Muscle of leg (tissue), 11 donors: ENCODE measurements around the gene ARG2. TPM values are rescaled to one million over a fixed set of nuclear protein-coding genes. Genes with fewer than 3 reads are reported as not detected.

Experiments
- DNase-seq: peaks from one replicate; pipeline ENCODE4 v3.0.0; 2013
- H3K27ac ChIP-seq: one replicate; pipeline ENCODE4 v1.5.1; 2013; ENCODE audit warnings: mild to moderate bottlenecking, low read length, control low read depth
- H3K27me3 ChIP-seq: one replicate; pipeline ENCODE4 v1.6.1; 2013; ENCODE audit warnings: low read length; ENCODE audit not compliant: control insufficient read depth, insufficient read depth
- H3K36me3 ChIP-seq: one replicate; pipeline ENCODE4 v1.6.1; 2013; ENCODE audit warnings: low read length; ENCODE audit not compliant: control insufficient read depth, insufficient read depth
- H3K4me1 ChIP-seq: one replicate; pipeline ENCODE4 v1.6.1; 2013; ENCODE audit warnings: low read length; ENCODE audit not compliant: control insufficient read depth, insufficient read depth
- H3K4me3 ChIP-seq: one replicate; pipeline ENCODE4 v1.5.1; 2013; ENCODE audit warnings: low read length, control low read depth
- H3K9me3 ChIP-seq: replicated peaks from 2 replicates; pipeline ENCODE4 v1.6.1; 2013; ENCODE audit warnings: low read depth, low read length; ENCODE audit not compliant: control insufficient read depth
- WGBS: methylation state at CpG from one replicate; pipeline ENCODE4 v1.1.5; 2013; ENCODE audit warnings: missing lambda C conversion rate; ENCODE audit not compliant: insufficient coverage; 5-methylcytosine and 5-hydroxymethylcytosine counted together
- polyA plus RNA-seq, 8 donors: library from polyadenylated mRNA; unstranded; fragments of 120-200 nt; gene quantifications; one replicate each; pipeline versions ENCODE4 v1.2.1 to v1.2.3, GENCODE V29; 2013; ENCODE audit warnings: inconsistent platforms in 1 of 8, low replicate concordance in 1 of 8; ENCODE audit not compliant: insufficient read length in 8 of 8, insufficient read depth in 1 of 8
- total RNA-seq: library from RNA; stranded (reverse); fragments of 120-200 nt; gene quantifications from one replicate; pipeline ENCODE4 v1.2.4, GENCODE V29; 2013

The ARG2 gene
- total and polyA plus RNA-seq, 9 donors = 1.0 to 3.1 (median 2.0) TPM

DNA sequence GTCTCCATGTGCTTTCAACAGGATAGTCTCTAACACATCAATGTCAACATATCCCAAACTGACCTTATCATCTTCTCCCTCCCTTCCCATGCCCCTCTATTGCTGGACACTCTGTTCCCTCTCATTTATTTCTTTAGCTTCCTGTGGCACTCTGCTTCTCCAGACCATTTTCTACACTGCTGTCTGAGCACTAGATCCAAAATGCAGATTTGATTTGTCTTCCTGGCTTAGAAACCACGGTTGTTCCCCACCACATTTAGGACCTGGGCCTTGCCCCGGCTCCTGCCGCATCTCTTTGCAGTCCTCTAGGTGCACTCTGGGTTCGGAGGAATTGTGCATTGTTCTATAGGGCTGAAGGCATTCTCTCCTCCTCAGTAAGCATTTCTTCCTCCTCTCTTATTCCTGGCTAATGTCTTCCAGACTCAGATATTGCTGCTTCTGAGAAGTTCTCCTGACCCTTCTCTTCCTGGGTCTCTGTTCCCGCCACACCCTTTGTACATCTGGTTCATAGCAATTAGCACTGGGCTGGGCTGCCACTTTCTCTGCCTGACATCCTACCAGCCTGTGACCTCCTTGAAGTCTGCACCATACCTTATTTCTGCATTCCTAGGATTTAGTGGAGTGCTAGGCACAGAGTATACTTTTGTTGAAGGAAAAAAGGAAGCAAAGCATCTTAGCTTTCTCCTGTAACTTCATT lies 13.9 kb downstream of the ARG2 start:
- Histone ChIP-seq H3K4me3 (no peak overlapping the region), H3K27ac (no peak overlapping the region), H3K36me3 (no peaks in the 10 kb centered on the region), H3K9me3 (no peaks in the 10 kb centered on the region), H3K27me3 (no peaks in the 10 kb centered on the region), H3K4me1 (no peaks in the 10 kb centered on the region)
- 79% methylated on average over 4 of the region's 5 CpGs for WGBS
- no peak for DNase-seq

DNA sequence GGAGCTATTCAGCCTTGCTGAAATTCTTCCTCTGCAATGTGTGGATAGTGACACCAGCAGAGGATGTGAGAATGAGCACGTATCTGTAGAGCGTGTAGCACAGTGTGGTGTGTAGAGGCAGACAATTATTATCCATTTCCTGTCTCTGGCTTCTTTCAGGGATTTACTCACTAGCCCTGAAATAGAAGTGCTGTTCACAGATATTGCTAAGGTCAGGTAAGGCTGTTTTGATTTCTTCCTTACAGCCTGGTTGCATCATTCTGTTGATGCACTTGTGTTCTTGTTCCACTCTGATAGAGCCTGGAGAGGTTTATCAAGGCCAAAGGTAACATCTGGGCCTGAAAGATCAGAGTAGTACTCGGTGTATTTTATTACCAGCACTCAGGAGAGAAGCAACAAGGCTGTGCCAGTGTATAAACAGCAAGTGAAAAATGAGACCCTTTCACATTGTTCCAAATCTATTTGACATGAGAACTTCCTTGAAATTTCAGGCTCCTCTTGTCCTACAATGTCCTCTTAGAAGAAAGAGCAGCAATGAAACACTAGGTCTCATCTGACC lies 16.7 kb downstream of the ARG2 start:
- Histone ChIP-seq H3K27ac (no peak overlapping the region), H3K9me3 (no peaks in the 10 kb centered on the region), H3K4me1 (no peaks in the 10 kb centered on the region), H3K4me3 (no peak overlapping the region), H3K27me3 (no peaks in the 10 kb centered on the region), H3K36me3 (no peaks in the 10 kb centered on the region)
- WGBS = 50% methylated on average over 1 of the region's 3 CpGs
- no peak for DNase-seq

DNA sequence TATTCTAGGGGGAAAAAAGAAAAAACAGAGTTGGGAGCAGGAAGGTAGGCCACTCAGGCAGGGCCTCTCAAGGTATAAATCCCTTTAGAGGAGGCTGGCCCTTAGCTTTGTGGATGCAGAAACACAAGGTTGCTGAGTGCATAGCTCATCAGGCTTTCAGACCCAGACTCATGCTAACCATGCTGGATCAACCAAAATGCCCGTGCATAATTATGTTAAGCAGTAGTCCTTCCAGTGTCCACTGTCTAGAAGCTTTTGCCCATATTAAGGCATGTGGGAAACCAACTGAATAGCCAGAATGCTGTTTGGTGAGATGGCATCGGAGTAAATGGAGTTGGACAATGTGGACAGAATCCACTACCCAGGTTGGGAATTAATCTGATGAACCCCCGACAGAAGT lies 18.9 kb downstream of the ARG2 start:
- Histone ChIP-seq H3K36me3 (no peaks in the 10 kb centered on the region), H3K27ac (no peak overlapping the region), H3K27me3 (no peaks in the 10 kb centered on the region), H3K9me3 (no peaks in the 10 kb centered on the region), H3K4me3 (no peak overlapping the region), H3K4me1 (no peaks in the 10 kb centered on the region)
- WGBS = 67% methylated on average over 1 of the region's 3 CpGs
- no peak for DNase-seq

DNA sequence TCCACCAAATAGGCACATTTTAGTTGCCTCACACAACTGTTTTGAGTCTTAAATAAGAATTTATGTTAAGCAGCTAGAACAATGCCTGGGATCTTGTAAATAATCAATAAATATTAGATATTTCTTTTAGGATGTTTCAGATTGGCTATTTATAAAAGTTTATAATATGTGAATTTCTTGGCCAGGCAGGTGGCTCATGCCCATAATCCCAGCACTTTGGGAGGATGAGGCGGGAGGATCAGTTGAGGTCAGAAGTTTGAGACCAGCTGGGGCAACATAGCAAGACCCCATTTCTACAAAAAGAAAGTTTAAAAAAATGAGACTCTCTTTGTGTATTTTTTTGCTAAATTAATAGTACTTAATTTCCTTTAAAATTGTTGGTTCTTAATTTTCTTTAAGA lies 21.8 kb downstream of the ARG2 start:
- no peaks in the 10 kb centered on the region for H3K9me3 ChIP-seq
- no peaks in the 10 kb centered on the region for H3K27me3 ChIP-seq
- no peak overlapping the region for H3K27ac ChIP-seq
- no peak for DNase-seq
- no CpG with 5 or more reads among the region's 1 CpG for WGBS
- H3K4me1 ChIP-seq = no peaks in the 10 kb centered on the region
- H3K36me3 ChIP-seq = peaks cover 6% of the 10 kb centered on the region
- no peak overlapping the region for H3K4me3 ChIP-seq

DNA sequence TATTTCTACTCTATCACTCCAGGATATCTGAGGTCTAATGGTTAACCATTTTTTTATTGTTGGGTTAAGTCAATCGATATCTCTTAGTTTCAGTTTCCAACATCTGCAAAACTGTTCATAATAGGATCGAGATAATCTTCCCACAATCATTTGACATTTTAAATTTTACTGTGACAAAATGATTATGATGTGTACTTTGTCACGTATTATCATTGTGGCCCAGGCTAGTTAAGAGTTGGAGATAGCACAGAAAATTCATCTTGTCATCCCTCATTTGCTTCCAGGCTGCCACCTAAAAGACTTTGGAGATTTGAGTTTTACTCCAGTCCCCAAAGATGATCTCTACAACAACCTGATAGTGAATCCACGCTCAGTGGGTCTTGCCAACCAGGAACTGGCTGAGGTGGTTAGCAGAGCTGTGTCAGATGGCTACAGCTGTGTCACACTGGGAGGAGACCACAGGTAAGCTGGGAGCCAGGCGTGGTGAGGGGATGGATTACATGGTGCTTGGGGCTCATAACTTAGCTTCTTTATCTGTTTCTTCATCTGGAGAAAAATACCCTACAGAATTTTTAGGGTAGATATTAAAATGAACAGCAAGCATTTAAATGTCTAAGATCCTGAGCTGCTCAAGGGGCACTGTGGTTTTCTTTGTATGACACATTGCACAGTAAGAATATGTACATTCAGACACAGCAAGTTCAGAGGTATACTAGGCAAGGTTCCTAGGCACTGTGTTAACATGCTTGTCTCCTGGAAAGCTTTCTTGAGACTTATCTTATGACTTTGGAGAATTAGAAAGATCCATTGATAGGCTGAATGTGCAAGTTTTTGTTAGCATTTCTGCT lies 22.4 kb downstream of the ARG2 start:
- H3K4me1 ChIP-seq = no peaks in the 10 kb centered on the region
- no peaks in the 10 kb centered on the region for H3K27me3 ChIP-seq
- DNase-seq = no peak
- no peaks in the 10 kb centered on the region for H3K9me3 ChIP-seq
- WGBS = no CpG with 5 or more reads among the region's 5 CpGs
- H3K27ac ChIP-seq = no peak overlapping the region
- peaks cover 8% of the 10 kb centered on the region for H3K36me3 ChIP-seq
- no peak overlapping the region for H3K4me3 ChIP-seq

DNA sequence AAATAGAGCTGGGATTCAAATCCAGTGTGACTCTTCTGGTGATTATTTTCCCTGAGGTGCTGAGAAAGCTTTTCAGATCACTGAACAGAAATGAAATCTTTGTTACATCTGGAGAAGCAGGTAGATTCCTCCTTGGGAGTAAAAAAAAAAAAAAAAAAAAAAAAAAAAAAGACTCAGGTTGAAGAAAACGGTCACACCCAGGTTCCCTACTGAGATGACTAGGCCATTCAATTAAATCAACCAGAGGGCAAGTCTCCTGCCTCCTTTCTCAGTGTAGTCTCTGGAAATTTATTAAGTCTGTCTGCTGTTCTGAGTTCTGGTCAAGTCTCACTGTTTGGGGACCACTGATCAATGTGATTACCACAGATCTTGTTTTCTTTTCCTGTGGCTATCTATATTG lies 24.0 kb downstream of the ARG2 start:
- no peak overlapping the region for H3K27ac ChIP-seq
- no peak overlapping the region for H3K4me3 ChIP-seq
- no CpG with 5 or more reads among the region's 1 CpG for WGBS
- H3K27me3 ChIP-seq = no peaks in the 10 kb centered on the region
- H3K36me3 ChIP-seq = peaks cover 12% of the 10 kb centered on the region
- H3K9me3 ChIP-seq = no peaks in the 10 kb centered on the region
- no peaks in the 10 kb centered on the region for H3K4me1 ChIP-seq
- DNase-seq = no peak

DNA sequence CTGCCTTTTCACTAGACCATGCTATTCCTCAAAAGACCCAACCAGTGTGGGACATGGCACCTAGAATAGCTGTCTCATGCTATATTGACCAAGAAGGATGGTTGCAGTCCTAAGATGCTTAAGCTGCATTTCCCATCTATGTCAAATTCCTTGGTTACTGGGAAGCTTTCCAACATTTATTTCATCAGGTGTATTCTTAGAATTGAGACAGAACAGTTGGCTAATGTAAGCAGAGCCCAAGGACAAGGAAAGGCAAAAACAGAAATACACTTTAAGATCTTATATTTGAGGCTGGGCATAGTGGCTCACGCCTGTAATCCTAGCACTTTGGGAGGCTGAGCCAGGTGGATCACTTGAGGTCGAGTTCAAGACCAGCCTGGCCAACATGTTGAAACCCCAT lies 24.7 kb downstream of the ARG2 start:
- no peaks in the 10 kb centered on the region for H3K4me1 ChIP-seq
- no peaks in the 10 kb centered on the region for H3K9me3 ChIP-seq
- DNase-seq = peak; percentile 38
- H3K27me3 ChIP-seq = no peaks in the 10 kb centered on the region
- peaks cover 18% of the 10 kb centered on the region for H3K36me3 ChIP-seq
- no CpG with 5 or more reads among the region's 2 CpGs for WGBS
- H3K27ac ChIP-seq = no peak overlapping the region
- no peak overlapping the region for H3K4me3 ChIP-seq

DNA sequence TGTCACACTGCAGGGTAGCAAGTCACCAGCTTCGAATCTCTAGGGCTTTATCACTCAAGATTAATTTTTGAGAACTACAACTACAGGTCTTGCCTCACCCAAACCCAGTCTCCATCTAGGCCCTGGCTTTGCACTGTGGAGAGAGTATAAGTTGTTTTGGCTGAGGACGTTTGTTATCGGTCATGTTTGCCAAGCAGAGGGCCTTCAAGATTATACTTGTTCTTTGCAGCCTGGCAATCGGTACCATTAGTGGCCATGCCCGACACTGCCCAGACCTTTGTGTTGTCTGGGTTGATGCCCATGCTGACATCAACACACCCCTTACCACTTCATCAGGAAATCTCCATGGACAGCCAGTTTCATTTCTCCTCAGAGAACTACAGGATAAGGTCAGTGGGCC lies 25.7 kb downstream of the ARG2 start:
- H3K36me3 ChIP-seq = peaks cover 26% of the 10 kb centered on the region
- H3K9me3 ChIP-seq = no peaks in the 10 kb centered on the region
- no peak for DNase-seq
- WGBS = 82% methylated on average over 2 of the region's 5 CpGs
- no peak overlapping the region for H3K4me3 ChIP-seq
- no peaks in the 10 kb centered on the region for H3K27me3 ChIP-seq
- no peak overlapping the region for H3K27ac ChIP-seq
- no peaks in the 10 kb centered on the region for H3K4me1 ChIP-seq

DNA sequence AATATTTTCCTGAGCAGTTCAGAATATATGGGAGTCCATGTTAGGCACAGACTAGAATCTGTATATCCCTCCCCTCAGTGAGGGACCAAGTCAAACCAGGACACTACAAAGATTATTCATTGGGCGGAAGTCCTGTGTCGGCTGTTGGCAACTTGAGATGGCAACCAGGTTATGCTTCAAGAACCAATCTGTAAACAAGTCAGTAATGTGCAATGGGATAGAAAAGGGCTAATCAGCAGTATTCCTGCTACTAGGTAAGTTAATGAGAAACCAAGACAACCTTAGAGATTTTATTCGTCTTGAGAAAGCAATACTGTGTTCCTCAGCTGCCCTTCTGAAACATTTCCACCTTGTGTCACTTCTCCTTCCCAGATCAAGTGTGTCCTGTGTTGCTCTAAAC lies 26.4 kb downstream of the ARG2 start:
- H3K4me3 ChIP-seq = no peak overlapping the region
- peaks cover 33% of the 10 kb centered on the region for H3K36me3 ChIP-seq
- H3K27ac ChIP-seq = no peak overlapping the region
- no peaks in the 10 kb centered on the region for H3K9me3 ChIP-seq
- DNase-seq = no peak
- H3K4me1 ChIP-seq = no peaks in the 10 kb centered on the region
- WGBS = 100% methylated on average over 2 of the region's 3 CpGs
- no peaks in the 10 kb centered on the region for H3K27me3 ChIP-seq

DNA sequence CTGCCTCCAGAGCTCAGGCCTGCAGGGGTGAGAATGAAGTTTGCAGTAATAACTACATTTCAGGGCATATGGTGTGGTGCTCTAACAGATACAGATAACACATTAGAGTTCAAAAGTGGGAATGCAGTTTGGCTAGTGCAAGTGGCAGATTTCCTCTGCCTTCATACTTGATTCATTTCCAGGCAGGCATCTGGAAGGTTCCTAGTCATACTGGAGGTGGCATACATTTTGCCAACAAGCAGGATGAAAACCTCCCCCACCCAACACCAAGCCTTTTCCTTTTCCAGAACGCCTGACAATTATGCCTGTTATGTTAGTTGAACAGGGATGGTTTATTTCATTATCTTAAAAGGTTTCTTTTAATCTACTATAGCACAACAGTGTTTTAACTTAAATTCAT lies 30.4 kb downstream of the ARG2 start:
- no peaks in the 10 kb centered on the region for H3K9me3 ChIP-seq
- no peak for DNase-seq
- H3K36me3 ChIP-seq = peaks cover 58% of the 10 kb centered on the region
- H3K4me3 ChIP-seq = no peak overlapping the region
- H3K27me3 ChIP-seq = no peaks in the 10 kb centered on the region
- H3K27ac ChIP-seq = no peak overlapping the region
- no CpG with 5 or more reads among the region's 1 CpG for WGBS
- H3K4me1 ChIP-seq = no peaks in the 10 kb centered on the region
